GM12864 (cell line): ENCODE results near the gene ABCA9.

Source experiments
- DNase-seq: peaks from one replicate; pipeline ENCODE4 v3.0.0-alpha.2; 2011; ENCODE audit warnings: low read depth
- H3K4me3 ChIP-seq: 2 replicates; pipeline ENCODE4 v1.5.1; 2011; ENCODE audit warnings: mild to moderate bottlenecking, low read depth, low read length, control low read depth
- TF ChIP-seq, protein P1 (sequence below): IDR thresholded peaks from 2 replicates; pipeline ENCODE4 v1.5.1; 2011; ENCODE audit warnings: low read depth, mild to moderate bottlenecking, moderate library complexity, low read length, control low read depth, inconsistent platforms; ENCODE audit errors: missing control alignments

The ABCA9 gene, protein sequence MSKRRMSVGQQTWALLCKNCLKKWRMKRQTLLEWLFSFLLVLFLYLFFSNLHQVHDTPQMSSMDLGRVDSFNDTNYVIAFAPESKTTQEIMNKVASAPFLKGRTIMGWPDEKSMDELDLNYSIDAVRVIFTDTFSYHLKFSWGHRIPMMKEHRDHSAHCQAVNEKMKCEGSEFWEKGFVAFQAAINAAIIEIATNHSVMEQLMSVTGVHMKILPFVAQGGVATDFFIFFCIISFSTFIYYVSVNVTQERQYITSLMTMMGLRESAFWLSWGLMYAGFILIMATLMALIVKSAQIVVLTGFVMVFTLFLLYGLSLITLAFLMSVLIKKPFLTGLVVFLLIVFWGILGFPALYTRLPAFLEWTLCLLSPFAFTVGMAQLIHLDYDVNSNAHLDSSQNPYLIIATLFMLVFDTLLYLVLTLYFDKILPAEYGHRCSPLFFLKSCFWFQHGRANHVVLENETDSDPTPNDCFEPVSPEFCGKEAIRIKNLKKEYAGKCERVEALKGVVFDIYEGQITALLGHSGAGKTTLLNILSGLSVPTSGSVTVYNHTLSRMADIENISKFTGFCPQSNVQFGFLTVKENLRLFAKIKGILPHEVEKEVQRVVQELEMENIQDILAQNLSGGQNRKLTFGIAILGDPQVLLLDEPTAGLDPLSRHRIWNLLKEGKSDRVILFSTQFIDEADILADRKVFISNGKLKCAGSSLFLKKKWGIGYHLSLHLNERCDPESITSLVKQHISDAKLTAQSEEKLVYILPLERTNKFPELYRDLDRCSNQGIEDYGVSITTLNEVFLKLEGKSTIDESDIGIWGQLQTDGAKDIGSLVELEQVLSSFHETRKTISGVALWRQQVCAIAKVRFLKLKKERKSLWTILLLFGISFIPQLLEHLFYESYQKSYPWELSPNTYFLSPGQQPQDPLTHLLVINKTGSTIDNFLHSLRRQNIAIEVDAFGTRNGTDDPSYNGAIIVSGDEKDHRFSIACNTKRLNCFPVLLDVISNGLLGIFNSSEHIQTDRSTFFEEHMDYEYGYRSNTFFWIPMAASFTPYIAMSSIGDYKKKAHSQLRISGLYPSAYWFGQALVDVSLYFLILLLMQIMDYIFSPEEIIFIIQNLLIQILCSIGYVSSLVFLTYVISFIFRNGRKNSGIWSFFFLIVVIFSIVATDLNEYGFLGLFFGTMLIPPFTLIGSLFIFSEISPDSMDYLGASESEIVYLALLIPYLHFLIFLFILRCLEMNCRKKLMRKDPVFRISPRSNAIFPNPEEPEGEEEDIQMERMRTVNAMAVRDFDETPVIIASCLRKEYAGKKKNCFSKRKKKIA (N-terminal part only)

DNA sequence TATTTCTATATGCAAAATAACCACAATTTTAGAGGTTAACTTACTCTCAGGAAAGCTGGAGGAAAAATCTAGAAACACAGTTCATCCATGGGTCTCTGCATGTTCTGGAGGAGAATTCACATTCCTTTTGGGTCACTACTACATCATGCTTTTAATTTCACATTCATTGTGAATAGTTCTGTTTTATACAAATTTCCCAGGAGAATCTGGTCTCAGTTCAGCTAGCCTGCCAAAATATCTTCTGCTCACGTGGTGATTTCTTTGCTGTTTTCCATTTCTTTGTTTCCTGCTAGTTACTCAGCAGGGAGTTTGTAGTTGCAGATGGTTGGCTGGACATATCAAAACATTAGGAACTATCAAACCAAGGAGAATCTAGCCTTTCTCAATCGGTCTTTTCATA is at the start of gene ABCA9:
Gene ABCA9, minus strand, starts transcription at position 106 of the 400 bp plus-strand sequence. CDS start 9,801 bp downstream, outside the sequence.
- DNase-seq: no peak
- H3K4me3 ChIP-seq: no peak within 1 kb of the TSS
- TF ChIP-seq, protein P1, sequence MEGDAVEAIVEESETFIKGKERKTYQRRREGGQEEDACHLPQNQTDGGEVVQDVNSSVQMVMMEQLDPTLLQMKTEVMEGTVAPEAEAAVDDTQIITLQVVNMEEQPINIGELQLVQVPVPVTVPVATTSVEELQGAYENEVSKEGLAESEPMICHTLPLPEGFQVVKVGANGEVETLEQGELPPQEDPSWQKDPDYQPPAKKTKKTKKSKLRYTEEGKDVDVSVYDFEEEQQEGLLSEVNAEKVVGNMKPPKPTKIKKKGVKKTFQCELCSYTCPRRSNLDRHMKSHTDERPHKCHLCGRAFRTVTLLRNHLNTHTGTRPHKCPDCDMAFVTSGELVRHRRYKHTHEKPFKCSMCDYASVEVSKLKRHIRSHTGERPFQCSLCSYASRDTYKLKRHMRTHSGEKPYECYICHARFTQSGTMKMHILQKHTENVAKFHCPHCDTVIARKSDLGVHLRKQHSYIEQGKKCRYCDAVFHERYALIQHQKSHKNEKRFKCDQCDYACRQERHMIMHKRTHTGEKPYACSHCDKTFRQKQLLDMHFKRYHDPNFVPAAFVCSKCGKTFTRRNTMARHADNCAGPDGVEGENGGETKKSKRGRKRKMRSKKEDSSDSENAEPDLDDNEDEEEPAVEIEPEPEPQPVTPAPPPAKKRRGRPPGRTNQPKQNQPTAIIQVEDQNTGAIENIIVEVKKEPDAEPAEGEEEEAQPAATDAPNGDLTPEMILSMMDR: no peak

DNA sequence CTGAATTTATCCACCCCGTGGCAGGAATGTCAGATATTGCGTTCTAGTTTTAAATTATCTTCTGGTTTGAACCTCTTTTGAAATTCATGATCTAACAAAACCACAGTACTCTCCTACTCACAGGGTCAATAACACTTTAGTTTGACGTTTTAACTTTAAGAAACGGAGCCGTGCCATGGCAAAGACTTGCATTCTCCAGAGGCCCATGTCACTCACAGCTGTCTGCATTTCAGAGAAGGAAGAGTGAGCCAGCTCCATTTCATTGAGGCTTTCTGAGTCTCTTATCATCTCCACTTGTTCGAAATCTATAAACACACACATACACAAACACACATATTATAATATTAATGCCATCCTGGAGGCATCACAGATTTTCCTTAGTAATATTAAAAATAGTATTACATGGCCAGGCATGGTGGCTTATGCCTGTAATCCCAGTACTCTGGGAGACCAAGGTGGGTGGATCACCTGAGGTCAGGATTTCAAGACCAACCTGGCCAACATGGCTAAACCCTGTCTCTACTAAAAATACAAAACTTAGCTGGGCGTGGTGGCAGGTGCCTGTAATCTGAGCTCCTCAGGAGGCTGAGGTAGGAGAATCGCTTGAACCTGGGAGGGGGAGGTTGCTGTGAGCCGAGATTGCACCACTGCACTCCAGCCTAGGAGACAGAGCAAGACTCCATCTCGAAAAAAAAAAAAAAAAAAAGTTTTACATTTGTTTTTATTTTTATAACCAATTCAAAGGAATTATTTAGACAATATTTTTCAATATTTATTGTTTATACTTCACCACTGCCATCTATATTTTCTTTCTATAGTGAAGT is 45.4 kb upstream of the ABCA9 start:
- no peak for DNase-seq
- no peak overlapping the region for H3K4me3 ChIP-seq
- TF ChIP-seq, protein P1: no peak

DNA sequence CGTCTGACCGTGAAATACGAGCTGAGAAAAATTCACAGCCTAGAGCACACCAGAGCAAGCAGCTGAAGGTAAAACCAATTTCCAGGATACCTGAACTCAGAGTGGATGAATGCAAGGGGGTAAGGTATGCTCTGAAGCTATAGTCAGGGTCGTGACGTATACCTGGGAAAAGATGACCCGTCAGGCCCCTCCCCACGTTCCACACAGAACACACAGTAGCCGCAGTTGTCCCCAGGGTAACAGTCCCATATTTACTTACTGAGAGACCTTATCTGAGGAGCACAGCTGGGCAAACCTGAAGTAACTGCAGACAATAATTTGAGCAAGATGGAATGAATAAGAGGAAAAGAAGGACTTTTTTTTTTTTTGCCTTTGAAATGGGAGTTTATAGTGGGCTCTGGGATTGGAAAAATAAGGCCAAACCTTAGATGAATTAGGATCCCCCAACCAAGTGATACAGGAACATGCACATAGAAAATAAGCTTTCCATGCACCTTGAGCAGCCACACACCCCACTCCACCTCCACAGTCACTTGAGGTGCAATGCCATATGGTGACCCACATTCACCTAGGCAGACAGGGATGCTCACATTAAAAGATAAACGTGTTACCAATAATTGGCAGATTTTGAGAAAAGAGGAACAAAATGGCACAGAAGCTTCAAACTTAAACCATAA is 43.0 kb upstream of the ABCA9 start:
- TF ChIP-seq, protein P1: no peak
- DNase-seq: no peak
- H3K4me3 ChIP-seq: no peak overlapping the region

DNA sequence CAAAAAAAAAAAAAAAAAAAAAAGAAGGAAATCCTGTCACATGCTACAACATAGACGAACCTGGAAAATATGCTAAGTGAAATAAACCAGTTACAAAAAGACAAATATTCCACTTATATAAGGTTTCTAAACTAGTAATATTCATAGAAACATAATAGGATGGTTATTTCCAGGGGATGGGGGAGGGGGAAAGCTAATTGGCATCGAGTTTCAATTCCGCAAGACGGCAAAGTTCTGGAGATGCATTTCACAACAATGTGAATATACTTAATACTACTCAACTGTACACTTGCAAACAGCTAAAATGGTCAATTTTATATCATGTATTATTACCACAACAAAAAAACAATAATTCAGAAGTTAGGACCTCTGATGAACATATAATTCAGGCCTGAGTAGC is 37.9 kb upstream of the ABCA9 start:
- no peak overlapping the region for H3K4me3 ChIP-seq
- TF ChIP-seq, protein P1: no peak
- DNase-seq: no peak

DNA sequence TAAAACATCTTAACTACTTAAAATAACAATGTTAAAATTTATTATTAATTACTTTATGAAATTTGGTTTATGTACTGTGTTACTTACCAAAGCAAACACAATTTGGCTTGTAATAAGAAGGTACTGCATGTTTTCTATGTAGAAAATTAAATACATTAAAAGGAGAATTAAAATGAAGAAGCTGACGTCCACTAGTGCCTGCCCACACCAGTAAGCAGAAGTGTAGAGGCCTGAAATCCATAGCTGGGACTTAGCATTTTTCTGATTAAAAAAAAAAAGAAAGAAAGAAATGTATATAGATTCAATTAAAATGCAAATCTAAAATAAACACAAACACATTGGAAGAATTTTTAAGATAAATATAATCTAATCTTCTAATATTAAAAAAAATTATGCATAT is 35.8 kb upstream of the ABCA9 start:
- H3K4me3 ChIP-seq: no peak overlapping the region
- TF ChIP-seq, protein P1: no peak
- no peak for DNase-seq
